ENCODE data around the gene TSPAN32.

DNA sequence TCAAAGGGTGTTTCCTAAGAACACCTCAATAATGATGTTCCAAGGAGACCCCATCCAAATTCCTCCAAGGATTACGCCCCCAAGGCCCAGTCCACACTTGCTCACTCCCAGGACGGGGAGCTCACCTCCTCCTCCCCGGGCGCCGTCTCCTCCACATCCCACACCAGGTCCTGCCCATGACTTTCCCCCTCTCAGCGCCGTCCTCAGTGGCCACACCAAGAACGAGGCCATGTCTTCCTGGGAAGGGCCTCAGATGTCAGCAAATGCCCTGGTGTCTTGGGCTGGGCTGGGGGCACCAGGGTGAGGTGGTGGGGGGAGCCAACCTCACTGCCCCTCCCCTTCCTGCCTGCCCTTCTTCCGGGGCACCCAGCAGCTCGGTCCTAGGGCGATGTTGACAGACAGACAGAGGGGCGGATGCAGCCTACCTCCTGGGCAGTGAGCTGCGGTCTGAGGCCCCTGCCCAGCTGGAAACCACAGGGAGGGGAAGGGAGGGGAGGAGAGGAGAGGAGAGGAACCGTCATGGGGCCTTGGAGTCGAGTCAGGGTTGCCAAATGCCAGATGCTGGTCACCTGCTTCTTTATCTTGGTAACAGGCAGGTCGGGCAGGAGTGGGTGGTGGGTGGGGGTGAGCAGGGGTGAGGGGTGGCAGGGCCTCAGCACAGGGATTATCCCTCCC, at the start of gene TSPAN32, which contains the start of gene C11orf21:
- no peak for TF ChIP-seq CTCF (IDR thresholded peaks at IDR 0.05 in 4 of 5, conservative IDR thresholded peaks at IDR 0.05 in 1 of 5)
- no peak for TF ChIP-seq POLR2A (IDR thresholded peaks at IDR 0.05)
